Stimulated activated CD8-positive, alpha-beta memory T cell treated with anti-CD3 and anti-CD28 coated beads, Interleukin-7, amount 100 ng/mL, for 1 hour (primary cell): ENCODE data around the gene TRIM10.
"Not testable (repeated sequence)": the region's sequence is repeated elsewhere in the genome, so short reads cannot be mapped to it uniquely, and the experiment has no call there.

Experiments used
- DNase-seq, 2 donors: peaks; one replicate each; pipeline ENCODE4 v3.0.0-alpha.2; 2020; ENCODE audit warnings: low read depth in 2 of 2

The TRIM10 gene

GRCh38 chr6:30154061-30154460, 7.0 kb downstream of the TRIM10 start:
- no peak for DNase-seq

- DNase-seq = no peak
These were observed 8.0 kb downstream of the TRIM10 start for GRCh38 chr6:30152910-30153610.

- DNase-seq = no peak
These were observed 8.9 kb downstream of the TRIM10 start for GRCh38 chr6:30152016-30152673.

- DNase-seq = no peak
These were observed 9.4 kb downstream of the TRIM10 start for GRCh38 chr6:30151580-30151979.

GRCh38 chr6:30150671-30151395, 10.2 kb downstream of the TRIM10 start:
- no peak for DNase-seq

GRCh38 chr6:30149858-30150550, 11.0 kb downstream of the TRIM10 start:
- DNase-seq = no peak

- no peak for DNase-seq
These were observed 11.8 kb downstream of the TRIM10 start for GRCh38 chr6:30149234-30149633.

- DNase-seq = no peak
These were observed 13.9 kb downstream of the TRIM10 start for GRCh38 chr6:30147096-30147495.

- no peak for DNase-seq
These were observed 15.2 kb downstream of the TRIM10 start for GRCh38 chr6:30145818-30146217.

GRCh38 chr6:30144811-30145210, 16.2 kb downstream of the TRIM10 start:
- DNase-seq = no peak

GRCh38 chr6:30143780-30144179, 17.2 kb downstream of the TRIM10 start:
- no peak for DNase-seq

- DNase-seq = no peak
These were observed 18.3 kb downstream of the TRIM10 start for GRCh38 chr6:30142665-30143064.

- DNase-seq = not testable (repeated sequence)
These were observed 20.8 kb downstream of the TRIM10 start for GRCh38 chr6:30140240-30140639.

- no peak for DNase-seq
These were observed 24.3 kb downstream of the TRIM10 start for GRCh38 chr6:30136570-30137286.

- DNase-seq = no peak
These were observed 25.3 kb downstream of the TRIM10 start, which contains the start of gene TRIM40 for GRCh38 chr6:30135757-30136156. Gene TRIM40 (plus strand): TSS chr6:30136140. CDS start chr6:30137037, 897 bp downstream.

GRCh38 chr6:30135147-30135546, 25.9 kb downstream of the TRIM10 start:
- DNase-seq = no peak

- no peak for DNase-seq
These were observed 29.0 kb downstream of the TRIM10 start for GRCh38 chr6:30131947-30132497.

- DNase-seq = peak; percentile 18 to 19
These were observed 29.8 kb downstream of the TRIM10 start for GRCh38 chr6:30130887-30131862.

GRCh38 chr6:30130179-30130679, 30.8 kb downstream of the TRIM10 start:
- DNase-seq = no peak
